ENCODE results near the gene HSD17B2.

HSD17B2 gene

GRCh38 chr16:82020051-82020450 is 15.0 kb upstream of the HSD17B2 start:
- no peak for DNase-seq

GRCh38 chr16:82023206-82023605 is 11.8 kb upstream of the HSD17B2 start:
- DNase-seq: peak; percentile 13

- DNase-seq: no peak
Measured at GRCh38 chr16:82024316-82024715, 10.7 kb upstream of the HSD17B2 start.

- no peak for DNase-seq
Measured at GRCh38 chr16:82024883-82025282, 10.2 kb upstream of the HSD17B2 start.

GRCh38 chr16:82027629-82028064 is 7.4 kb upstream of the HSD17B2 start:
- no peak for DNase-seq

- peak; percentile 85 for DNase-seq
Measured at GRCh38 chr16:82031116-82032084, 3.7 kb upstream of the HSD17B2 start.

GRCh38 chr16:82033006-82033405 is 2.0 kb upstream of the HSD17B2 start:
- no peak for DNase-seq

GRCh38 chr16:82033683-82034300 is 1.3 kb upstream of the HSD17B2 start:
- no peak for DNase-seq

- peak; percentile 41 for DNase-seq
Measured at GRCh38 chr16:82037251-82037650, 2.2 kb downstream of the HSD17B2 start.

GRCh38 chr16:82037666-82038065 is 2.6 kb downstream of the HSD17B2 start:
- DNase-seq: no peak

- peak; percentile 29 for DNase-seq
Measured at GRCh38 chr16:82040296-82040695, 5.2 kb downstream of the HSD17B2 start.

- no peak for DNase-seq
Measured at GRCh38 chr16:82041542-82041941, 6.5 kb downstream of the HSD17B2 start.

- no peak for DNase-seq
Measured at GRCh38 chr16:82042144-82042543, 7.1 kb downstream of the HSD17B2 start.

- DNase-seq: peak; percentile 10
Measured at GRCh38 chr16:82042846-82043245, 7.8 kb downstream of the HSD17B2 start.

- peak; percentile 74 for DNase-seq
Measured at GRCh38 chr16:82043680-82044584, 8.9 kb downstream of the HSD17B2 start.

- peak; percentile 74 for DNase-seq
Measured at GRCh38 chr16:82044585-82044911, 9.5 kb downstream of the HSD17B2 start.

- peak; percentile 70 for DNase-seq
Measured at GRCh38 chr16:82045465-82045864, 10.4 kb downstream of the HSD17B2 start.

- no peak for DNase-seq
Measured at GRCh38 chr16:82046541-82046940, 11.5 kb downstream of the HSD17B2 start.

- no peak for DNase-seq
Measured at GRCh38 chr16:82046941-82047340, 11.9 kb downstream of the HSD17B2 start.

GRCh38 chr16:82047374-82047773 is 12.3 kb downstream of the HSD17B2 start:
- DNase-seq: no peak

- DNase-seq: no peak
Measured at GRCh38 chr16:82047787-82048186, 12.7 kb downstream of the HSD17B2 start.

- no peak for DNase-seq
Measured at GRCh38 chr16:82049484-82049883, 14.4 kb downstream of the HSD17B2 start.

GRCh38 chr16:82050506-82050905 is 15.5 kb downstream of the HSD17B2 start:
- DNase-seq: no peak
